GM21529 (cell line): ENCODE measurements around the gene CSTA.

ENCODE experiments used
- ATAC-seq: cut with Tn5 transposase; IDR thresholded peaks from one replicate; pipeline ENCODE4 v1.9.1; 2021; ENCODE audit not compliant: unreplicated experiment

Gene CSTA, protein sequence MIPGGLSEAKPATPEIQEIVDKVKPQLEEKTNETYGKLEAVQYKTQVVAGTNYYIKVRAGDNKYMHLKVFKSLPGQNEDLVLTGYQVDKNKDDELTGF

GRCh38 chr3:122324871-122325323 is at the start of gene CSTA:
CSTA (plus strand) TSS chr3:122325248; CDS start chr3:122325293, 45 bp downstream.
- no peak for ATAC-seq

DNA sequence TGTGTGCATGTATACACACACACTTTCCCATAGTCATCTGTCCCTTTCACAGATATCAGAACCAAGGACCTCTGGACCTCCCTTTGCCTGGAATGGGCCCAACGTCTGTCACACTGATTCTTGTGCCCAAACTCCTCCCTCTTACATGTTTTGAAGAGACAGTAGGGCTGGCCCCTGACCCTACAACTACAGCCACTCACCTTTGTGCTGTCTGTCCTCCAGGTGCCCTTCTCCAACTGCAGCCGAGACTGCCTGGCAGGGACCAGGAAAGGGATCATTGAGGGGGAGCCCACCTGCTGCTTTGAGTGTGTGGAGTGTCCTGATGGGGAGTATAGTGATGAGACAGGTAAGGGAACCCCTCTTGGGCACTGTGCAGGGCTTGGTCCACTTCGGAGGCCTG is 43.2 kb upstream of the CSTA start:
- no peak for ATAC-seq

- ATAC-seq: no peak
Observed at GRCh38 chr3:122283796-122284445, 41.1 kb upstream of the CSTA start.

GRCh38 chr3:122284486-122284885 is 40.6 kb upstream of the CSTA start:
- ATAC-seq: no peak

DNA sequence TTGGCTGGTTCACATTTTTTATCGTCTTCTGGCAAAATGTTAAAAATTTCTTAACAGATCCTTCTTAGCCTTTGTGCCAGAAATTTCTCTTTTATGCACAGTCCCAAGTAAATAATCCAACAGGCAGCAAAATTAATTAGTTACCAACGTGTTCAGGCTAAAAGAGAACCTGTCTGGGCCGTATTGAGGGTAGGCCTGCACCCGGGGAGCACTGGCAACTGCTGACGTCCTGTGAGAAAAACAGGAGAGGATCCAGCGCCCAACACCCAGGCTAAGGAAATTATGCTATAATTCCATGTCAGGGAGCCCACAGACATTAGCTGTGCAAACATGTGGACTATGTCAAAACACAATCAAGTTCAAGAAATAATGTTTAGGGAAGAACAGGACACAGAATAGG is 30.7 kb upstream of the CSTA start:
- no peak for ATAC-seq

DNA sequence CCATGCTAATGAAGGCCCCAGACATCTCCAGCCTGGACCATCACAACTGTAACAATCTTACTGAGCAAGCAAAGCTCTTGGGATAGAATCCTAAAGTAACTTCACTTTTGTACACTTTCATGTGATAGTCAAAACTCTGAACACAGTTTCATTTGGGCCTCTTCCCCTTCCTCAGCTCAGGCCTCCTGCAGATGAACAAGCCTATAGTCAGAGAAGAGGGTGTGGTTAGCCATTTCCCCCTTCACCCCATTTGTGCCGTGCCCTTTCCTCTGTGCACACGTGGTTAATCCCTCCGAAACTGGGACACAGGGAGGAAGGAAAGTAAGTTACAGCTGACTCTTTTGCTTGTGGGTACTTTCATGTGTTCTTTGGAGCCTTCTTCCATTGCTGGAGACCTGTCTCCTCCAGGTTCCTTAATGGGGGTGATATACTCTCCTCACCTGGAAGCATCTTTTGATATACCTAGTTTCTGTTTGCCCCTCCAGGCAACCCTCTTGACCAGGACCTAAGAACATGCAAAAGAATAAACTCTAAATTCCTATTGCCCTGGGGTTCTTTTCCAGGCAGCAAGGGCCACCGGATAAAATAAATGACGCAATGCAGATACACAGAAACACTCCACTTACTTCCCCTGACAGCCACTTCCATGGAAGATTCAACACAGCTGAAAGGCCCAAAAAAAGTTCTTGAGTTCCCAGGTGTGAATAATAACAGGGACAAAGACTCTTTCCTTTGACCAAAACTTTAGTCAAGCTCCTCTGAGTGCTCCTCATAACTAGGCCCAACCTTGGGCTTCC is 29.6 kb upstream of the CSTA start:
- ATAC-seq: no peak

DNA sequence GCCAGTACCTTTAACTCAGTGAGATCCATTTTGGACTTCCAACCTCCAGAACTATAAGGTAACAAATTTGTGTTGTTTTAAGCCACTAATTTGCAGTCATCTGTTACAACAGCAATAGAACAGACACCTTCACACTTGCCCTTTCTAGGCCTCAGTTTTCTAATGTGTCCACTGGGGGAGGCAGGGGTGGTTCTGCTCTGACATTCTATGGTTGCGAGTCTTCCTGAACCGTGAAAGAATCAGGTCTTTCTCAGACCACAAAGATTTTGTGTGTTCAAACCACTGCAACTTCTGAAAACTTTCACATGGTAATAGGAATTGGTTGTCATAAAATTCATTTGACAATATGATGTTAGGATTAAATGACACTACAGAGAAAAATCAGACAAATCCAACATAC is 26.8 kb upstream of the CSTA start:
- ATAC-seq: no peak

- no peak for ATAC-seq
Observed at GRCh38 chr3:122299215-122299614, 25.8 kb upstream of the CSTA start.

DNA sequence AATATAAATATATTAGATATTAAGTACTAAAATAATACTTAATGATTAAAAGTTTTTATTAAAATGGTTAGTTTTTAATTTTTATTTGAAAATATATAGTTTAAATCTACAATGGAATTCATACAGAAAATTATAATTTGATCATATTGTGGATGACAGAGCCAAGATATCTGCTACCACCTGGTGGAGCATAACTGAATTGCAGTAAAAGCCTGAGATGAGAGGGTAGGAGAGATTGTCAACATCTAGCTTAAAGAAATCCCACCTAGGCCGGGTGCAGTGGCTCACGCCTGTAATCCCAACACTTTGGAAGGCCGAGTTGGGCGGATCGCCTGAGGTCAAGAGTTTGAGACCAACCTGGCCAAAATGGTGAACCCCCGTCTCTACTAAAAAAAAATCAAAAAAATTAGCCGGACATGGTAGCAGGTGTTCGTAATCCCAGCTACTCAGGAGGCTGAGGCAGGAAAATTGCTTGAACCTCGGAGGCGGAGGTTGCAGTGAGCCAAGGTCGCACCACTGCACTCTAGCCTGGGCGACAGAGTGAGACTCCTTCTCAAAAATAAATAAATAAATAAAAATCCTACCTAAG is 25.1 kb upstream of the CSTA start:
- ATAC-seq: no peak

DNA sequence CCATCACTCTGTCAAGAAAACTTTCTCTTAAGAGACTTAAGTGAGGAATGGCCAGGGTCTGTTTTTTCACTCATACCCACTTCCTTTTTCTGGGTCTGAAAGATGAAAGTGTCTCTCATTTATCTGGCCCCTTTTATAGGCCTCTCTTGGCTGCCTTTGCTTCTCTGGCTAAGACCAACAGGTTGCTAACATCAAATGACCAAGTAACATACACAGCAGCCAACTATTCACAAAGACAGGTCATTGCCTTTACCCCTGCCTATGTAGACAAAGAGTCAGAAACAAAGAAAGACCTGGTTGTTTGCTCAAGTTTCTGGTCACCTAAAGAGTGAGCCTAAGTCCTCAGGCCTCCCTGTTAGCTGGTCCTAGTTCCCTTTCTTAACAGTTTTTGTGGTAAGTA is 24.0 kb upstream of the CSTA start:
- peak; percentile 38 for ATAC-seq

GRCh38 chr3:122305818-122306621 is 19.0 kb upstream of the CSTA start:
- peak; percentile 59 for ATAC-seq

- no peak for ATAC-seq
Observed at GRCh38 chr3:122306622-122306953, 18.5 kb upstream of the CSTA start.

DNA sequence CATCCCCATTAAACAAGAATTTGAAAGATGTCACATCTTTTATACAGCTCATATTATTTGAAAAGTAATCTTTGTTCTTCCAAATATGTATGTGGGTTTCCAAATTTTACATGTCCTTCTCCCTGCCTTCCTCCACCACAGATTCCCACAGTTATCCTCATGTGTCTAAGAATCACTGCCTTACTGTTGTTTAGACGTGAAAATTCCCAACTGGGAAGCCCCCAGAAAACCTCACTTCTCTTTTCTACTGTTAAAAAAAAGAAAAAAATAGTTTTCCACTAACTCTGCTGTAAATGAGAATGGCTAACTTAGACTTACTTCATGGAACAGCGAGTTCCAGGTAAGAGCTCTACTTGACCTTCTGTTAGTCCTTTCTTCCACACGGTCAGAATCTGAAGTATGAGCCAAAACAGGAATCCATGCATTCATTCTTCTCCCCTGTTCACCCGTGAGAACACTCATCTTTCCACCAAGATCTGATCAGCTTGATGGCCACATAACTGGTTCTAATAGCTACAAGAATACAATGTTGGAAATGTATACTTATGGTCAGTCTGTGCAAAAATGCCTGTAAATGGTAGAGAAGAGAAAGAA is 17.9 kb upstream of the CSTA start:
- no peak for ATAC-seq

DNA sequence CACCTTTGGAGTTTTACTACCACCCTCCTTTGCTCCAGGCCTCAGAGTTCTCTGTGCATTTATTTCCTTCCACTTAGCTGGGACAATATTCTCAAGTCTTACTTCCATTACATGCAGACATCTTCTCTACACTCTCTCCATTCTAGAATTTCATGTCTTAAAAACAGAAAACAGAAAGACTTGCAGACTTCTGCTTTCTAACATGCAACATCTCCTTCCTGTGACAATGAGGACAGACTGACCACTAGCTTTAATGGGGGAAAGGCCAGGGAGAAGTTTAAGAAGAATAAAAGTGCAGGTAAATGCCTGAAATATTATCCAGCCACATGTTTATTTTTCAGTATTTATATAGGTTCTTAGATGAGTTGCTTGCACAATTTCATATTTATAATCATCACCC is 17.1 kb upstream of the CSTA start:
- no peak for ATAC-seq

GRCh38 chr3:122310361-122310760 is 14.7 kb upstream of the CSTA start:
- no peak for ATAC-seq

GRCh38 chr3:122312826-122313225 is 12.2 kb upstream of the CSTA start:
- no peak for ATAC-seq

DNA sequence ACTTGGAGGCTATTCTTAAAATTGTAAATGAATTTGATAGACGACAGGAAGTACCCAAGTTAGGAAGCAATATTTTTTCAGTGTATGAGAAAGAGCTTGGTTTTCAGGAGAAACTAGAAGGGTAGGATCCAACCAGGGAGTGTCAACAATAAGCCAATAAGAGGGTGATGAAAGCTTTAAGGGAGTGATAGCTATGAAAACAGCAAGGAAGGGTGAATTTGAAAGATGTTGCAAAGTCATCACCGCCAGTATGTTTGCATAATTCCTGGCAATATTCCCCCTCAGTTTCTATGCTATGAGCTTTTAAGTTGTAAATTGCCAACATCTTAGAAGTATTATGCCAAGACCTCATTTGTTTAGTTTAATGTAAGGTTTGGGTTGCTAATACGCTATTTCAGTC is 11.8 kb upstream of the CSTA start:
- no peak for ATAC-seq

GRCh38 chr3:122314228-122314876 is 10.7 kb upstream of the CSTA start:
- no peak for ATAC-seq

DNA sequence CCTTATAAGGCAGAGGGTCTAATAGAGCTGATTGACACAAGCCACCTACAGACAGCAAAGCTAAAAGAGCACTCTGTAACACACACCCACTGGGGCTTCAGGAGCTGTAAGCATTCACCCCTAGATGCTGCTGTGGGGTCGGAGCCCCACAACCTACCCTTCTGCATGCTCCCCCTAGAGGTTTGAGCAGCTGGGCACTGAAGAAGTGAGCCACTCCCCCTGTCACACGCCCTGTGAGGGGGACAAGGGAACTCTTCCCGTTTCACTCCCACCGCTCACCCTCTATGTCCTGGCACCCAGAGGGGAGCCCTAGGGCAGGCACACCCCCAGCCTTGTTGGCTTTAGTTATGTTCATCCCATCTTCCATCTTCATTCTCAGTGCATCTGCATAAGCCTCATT is 9.4 kb upstream of the CSTA start:
- no peak for ATAC-seq

GRCh38 chr3:122316368-122316767 is 8.7 kb upstream of the CSTA start:
- ATAC-seq: no peak
